Astrocyte of the hippocampus (primary cell): ENCODE measurements around the gene BICDL2.
"Not testable (repeated sequence)": the region's sequence is repeated elsewhere in the genome, so short reads cannot be mapped to it uniquely, and the experiment has no call there.

Experiments used
- DNase-seq: peaks from one replicate; pipeline ENCODE4 v3.0.0; 2011; ENCODE audit warnings: low read depth, low spot score

BICDL2 gene, protein sequence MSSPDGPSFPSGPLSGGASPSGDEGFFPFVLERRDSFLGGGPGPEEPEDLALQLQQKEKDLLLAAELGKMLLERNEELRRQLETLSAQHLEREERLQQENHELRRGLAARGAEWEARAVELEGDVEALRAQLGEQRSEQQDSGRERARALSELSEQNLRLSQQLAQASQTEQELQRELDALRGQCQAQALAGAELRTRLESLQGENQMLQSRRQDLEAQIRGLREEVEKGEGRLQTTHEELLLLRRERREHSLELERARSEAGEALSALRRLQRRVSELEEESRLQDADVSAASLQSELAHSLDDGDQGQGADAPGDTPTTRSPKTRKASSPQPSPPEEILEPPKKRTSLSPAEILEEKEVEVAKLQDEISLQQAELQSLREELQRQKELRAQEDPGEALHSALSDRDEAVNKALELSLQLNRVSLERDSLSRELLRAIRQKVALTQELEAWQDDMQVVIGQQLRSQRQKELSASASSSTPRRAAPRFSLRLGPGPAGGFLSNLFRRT

DNA sequence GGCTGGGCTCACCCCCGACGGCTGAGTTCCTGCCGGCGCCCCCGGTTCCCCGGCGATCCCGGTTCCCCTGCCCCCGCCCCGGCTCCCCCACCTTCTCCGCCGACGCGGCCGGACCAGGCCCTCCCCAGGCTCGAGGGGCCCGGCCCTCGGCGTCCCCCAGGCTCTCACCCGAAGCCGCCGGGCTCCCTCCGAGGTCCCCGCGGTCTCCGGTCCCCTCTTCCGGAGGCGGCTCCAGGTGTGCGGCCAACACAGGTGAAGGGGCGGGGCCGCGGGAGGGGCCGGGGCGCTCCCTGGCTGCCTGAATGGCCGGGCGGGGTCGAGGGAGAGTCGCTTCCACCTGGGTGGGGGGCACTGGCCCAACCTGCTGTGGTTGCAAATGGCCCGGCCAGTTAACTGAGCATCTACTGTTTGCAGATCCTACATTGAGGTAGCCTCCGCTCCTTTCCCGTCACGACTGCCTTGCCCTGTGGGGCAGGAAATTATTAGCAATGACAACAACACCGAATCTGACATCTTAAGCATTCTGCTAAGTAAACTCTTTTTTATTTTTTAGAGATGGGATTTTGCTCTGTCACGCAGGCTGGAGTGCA lies at the start of gene BICDL2:
Gene BICDL2 (minus strand): TSS at position 219 of the 590 bp plus-strand sequence. CDS start 1,448 bp downstream, outside the sequence.
- no peak for DNase-seq

DNA sequence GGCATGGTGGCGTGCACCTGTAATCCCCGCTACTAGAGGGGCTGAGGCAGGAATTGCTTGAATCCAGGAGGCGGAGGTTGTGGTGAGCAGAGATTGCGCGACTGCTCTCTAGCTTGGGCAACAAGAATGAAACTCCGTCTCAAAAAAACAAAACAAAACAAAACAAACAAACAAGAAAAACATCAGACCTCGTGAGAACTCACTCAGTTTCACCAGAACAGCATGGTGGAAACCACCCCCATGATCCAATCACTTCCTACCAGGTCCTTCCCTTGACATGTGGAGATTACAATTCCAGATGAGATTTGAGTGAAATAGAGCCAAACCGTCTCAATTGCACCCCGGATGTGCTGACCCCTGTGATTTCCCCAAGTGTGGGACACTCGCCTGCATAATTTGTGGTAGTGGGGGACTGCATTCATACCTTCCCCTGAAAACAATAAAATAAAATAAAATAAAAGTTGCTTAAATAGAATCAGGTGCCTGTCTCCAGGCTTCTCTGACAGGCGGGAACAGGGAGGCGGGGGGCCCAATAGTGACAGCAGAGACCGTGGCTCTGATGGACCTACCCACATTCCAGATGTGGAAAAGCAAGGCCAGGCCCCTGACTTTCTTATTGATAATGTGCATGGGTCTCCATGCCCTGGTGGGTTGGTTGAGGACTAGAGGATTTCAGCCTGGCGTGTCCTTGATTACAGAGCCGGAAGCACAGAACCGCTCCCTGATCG lies 49.3 kb upstream of the BICDL2 start:
- no peak for DNase-seq

DNA sequence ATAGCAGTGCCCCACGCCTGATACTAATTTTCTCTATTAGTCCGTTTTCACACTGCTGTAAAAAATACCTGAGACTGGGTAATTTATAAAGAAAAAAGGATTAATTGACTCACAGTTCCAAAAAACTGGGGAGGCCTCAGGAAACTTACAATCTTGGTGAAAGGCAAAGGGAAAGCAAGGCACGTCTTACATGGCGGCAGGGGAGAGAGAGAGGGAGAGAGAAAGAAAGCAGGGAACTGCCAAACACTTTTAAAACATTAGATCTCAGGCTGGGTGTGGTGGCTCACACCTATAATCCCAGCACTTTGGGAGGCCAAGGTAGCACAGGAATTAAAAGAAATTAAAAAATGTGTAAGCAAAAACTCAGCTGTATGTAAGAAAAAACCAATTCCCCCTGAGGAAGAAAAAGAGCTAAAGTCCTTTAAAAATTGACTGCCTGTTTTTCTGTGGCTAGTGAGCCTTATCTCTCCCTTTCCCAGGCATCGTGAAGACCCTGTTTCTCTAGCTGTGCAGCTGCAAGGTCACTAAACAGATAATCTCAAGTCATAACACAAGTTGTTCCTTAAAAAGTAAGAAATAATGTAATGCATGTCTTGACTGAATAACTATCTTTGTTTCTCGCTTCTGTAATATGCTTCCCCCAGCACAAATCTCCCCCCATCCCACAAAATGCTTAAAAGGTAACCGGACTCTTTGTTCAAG lies 48.4 kb upstream of the BICDL2 start:
- no peak for DNase-seq

DNA sequence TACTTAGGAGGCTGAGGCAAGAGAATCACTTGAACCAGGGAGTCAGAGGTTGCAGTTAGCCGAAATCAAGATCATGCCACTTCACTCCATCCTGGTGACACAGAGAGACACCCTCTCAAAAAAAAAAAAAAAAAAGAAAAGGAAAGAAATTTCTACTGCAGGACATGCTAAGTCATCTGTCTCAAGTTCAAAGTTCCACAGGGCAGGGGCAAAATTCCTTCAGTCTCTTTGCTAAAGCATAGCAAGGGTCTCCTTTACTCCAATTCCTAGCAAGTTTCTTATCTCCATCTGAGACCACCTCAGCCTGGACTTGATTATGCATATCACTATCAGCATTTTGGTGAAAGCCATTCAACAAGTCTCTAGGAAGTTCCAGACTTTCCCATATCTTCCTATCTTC lies 47.7 kb upstream of the BICDL2 start:
- DNase-seq = no peak

DNA sequence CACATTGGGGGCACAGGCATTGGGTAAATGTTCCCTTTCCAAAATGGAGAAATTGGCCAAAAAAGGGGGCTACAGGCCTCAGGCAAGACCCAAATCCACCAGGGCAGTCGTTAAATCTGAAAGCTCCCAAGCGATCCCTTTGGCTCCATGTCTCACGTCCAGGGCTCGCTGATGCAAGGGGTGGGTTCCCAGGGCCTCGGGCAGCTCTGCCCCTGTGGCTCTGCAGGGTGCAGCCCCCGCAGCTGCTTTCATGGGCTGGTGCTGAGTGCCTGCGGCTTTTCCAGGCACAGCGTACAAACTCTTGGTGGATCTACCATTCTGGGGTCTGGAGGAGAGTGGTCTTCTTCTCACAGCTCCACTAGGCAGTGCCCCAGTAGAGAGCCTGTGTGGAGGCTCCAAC lies 46.7 kb upstream of the BICDL2 start:
- not testable (repeated sequence) for DNase-seq

DNA sequence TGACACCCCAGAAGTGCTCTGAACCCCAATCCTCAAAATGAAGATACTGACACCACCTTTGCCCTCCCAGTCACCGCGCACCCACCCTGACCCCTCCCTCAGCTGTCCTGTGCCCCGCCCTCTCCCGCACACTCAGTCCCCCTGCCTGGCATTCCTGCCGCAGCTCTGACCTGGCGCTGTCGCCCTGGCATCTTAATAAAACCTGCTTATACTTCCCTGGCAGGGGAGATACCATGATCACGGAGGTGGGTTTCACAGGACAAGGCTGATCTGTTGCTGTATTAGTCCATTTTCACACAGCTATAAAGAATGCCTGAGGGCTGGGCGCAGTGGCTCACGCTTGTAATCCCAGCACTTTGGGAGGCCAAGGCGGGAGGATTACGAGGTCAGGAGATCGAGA lies 45.2 kb upstream of the BICDL2 start:
- DNase-seq = not testable (repeated sequence)

DNA sequence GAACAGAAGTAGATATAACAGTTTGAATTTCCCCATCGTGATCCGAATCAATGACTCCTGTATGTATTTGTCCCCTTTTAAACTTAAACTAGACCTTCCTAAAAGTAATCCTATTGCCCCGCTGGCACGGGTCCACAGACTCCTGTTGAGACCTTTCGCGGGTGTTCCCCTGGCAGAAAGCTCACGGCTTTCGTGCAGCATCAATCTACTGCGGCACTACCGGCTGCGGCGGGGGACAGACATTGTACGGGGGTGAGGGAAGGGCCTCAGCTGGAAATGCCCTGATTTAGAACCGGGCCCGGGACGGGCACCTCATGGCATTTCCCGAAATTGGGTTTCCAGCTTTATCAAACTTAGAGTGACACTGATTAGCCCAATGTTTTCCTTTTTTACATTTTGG lies 43.3 kb upstream of the BICDL2 start:
- no peak for DNase-seq

DNA sequence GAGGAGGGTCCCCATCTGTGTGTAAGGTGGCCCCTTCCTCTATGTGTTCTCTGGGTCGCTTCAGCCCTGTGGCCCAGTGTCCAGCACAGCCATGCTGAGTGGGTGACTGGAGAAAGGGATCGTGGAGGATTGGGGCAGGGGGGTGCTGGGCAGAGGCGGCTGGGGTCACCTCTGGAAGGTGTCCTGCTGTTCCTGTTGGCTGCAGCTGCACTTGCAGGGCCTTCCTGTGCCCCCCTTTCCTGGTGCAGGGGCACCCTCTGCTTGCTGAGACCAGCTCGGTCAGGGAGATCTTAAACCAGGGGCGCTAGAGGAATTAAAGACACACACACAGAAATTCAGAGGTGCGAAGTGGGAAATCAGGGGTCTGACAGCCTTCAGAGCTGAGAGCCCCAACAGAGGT lies 39.8 kb upstream of the BICDL2 start:
- DNase-seq = no peak

DNA sequence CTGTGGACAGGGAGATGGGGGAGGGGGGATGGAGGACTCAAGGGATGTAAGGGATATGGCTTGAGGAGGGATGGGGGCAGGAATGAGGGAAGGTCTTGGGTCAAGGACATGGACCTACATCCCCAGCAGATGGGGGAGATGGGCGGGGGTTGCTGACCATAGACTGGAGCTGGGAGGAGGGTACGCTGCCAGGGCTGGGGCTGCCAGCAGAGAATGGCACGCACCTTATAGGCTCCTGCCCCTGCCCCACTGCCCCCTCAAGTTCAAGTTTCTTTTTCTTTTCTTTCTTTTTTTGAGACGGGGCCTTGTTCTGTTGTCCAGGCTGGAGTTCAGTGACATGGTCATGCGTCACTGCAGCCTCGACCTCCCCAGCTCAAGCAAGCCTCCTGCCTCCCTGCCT lies 39.2 kb upstream of the BICDL2 start:
- not testable (repeated sequence) for DNase-seq

DNA sequence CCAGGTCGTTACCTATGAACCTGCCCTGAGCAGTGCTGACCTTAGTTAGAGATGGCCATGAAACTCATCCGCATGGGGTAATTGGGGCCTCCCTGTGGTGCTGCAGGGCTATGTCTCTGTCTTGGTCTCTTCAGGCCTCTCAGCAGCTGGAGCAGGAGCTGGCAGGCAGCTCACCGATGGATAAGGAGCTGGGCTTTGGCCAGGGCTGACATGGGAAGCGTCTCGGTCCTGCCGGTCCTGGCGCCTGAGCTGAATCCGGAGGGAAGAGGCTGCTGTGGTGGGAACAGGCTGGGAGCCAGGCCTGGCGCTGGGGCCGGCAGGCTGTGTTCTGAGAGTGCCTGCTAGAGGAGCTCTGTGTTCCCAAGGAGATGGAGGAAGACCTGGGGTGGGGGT lies 38.8 kb upstream of the BICDL2 start:
- no peak for DNase-seq

DNA sequence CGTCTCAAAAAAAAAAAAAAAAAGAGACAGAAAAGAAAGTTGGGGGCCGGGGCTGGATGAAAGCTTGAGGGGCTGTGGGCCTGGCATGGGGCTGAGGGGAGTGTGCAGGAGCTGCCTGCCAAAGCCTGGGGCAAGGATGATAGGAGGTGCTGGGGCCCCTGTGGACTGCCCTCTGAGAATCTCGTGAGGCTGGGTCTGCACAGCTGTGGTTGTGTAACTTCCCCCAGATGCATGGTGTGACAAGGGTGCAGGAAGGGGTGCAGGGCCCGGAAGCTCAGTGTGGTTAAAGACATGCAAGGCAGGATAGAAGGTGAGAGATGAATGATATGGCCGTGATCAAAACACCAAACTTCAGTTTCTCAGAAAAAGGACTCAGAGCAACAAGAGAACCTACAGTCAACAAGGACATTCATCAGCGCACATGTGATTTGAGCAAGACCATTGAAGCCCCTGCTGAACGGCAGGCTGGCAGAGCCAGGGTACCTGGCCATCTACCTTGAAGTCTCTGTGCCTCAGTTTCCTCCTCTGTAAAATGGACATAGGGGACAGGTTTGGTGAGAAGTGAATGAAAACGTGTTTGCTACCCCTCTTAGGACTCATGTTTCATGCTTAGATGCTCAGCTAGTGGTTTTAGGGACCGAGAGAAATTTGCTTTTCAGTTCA lies 38.2 kb upstream of the BICDL2 start:
- DNase-seq = no peak

DNA sequence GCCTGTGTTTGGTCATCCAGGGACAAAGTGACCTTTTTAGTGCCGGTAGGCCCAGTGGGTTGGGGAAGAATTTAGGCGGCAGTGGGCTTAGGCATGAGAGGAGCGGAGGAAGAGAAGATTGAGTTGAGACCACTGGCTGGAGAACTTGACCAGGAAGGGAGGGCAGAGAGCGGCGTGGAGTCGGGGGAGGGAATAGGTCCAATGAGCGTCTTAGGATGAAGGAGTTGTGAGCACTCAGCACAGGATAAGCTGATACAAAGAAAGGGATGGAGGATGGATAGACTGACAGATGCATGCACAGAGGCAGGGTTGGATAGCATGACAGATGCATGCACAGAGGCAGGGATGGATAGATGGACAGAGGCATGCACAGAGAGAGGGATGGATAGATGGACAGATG lies 36.7 kb upstream of the BICDL2 start:
- DNase-seq = no peak

DNA sequence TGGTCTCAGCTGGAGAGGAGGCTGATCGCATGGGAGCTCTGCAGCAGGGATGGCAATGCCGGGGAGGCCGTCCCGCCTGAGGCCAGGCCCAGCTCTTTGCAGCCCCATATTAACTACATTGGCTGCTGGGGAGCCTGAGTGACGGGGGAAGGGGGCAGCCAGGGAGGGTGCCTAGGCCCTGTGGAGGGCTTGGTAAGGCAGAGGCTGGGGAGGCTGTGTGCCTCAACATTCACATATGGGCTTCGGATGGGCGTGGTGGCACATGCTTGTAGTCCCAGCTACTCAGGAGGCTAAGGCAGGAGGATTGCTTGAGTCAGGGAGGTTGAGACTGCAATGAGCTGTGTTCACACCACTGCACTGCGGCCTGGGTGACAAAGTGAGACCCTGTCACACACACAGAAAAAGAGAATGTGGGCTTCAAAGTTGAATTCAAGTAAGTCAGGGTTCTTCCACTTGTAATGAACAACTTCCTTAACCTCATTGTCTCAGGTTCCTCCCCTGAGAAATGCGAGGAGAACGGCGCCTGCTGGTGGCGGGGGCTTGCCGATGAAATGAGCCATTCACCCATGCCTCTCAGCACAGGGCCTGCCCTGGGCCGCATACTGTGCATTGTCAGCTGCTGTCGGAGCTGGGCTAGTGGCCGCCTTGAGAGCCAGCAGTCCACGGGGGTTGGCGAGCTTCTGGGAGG lies 36.0 kb upstream of the BICDL2 start:
- DNase-seq = not testable (repeated sequence)

DNA sequence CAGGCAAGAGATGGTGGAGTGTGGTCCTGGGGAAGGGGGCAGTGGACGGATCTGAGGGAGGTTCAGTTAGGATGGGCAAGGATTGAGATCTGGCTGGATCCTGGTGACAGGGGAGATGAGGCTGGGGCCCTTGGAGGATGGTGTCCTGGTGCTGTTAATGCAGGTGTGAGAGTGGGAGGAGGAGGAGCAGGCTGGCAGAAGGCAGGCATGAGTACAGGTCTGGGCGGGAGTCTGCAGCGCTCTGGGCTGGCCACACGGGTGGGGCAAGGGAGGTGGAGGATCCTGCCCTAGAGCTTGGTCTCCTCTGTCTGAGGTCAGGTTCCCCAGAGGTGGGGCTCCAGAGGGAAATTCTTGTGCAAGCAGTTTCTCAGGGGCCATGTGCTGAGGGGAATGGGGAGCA lies 35.4 kb upstream of the BICDL2 start:
- not testable (repeated sequence) for DNase-seq

DNA sequence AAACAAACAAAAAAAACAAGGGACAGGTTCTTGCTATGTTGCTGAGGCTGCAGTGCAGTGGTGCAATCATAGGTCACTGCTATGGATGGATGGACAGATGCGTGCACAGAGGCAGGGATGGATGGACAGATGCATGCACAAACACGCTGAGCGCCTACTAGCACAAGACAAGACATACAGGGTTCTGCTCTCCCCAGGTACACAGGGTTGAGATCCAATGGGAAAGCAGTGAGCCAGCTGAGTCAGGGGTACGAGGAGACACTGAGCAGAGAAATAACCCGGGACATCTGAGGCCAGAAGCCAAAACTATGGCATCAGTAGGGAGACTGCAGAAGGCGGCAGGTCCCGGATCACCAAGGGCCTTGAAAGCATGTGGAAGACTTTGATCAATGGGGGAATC lies 34.9 kb upstream of the BICDL2 start:
- no peak for DNase-seq

DNA sequence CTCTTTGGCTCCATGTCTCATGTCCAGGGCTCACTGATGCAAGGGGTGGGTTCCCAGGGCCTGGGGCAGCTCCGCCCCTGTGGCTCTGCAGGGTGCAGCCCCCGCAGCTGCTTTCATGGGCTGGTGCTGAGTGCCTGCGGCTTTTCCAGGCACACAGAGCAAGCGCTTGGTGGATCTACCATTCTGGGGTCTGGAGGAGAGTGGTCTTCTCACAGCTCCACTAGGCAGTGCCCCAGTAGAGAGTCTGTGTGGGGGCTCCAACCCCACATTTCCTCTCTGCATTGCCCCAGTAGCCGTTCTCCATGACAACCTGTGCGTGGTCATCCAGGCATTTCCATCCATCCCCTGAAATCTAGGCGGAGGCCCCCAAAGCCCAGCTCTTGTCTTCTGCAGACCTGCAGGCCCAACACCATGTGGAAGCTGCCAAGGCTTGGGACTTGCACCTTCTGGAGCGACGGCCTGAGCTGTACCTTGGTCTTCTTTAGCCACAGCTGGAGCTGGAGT lies 33.9 kb upstream of the BICDL2 start:
- no peak for DNase-seq

DNA sequence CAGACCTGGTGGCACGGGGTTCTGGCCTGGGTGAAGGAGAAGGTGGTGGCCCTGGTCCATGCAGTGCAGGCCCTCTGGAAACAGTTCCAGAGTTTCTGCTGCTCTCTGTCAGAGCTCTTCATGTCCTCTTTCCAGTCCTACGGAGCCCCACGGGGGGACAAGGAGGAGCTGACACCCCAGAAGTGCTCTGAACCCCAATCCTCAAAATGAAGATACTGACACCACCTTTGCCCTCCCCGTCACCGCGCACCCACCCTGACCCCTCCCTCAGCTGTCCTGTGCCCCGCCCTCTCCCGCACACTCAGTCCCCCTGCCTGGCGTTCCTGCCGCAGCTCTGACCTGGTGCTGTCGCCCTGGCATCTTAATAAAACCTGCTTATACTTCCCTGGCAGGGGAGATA lies 32.4 kb upstream of the BICDL2 start:
- DNase-seq = not testable (repeated sequence)

DNA sequence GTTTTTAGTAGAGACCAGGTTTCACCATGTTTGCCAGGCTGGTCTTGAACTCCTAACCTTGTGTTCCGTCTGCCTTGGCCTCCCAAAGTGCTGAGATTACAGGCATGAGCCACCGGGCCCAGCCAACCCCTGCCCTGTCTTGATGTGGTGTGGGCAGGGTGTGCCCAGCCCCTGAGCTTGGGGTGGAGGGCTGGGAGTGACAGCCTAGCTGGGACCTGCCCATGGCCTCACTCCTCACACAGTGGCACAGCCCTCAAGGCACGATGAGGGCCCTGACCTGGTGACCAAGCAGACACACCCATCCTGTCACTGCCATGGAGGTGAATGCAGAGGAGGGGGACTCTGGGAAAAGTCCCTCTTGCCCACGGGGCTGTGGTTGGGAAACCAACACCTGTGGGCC lies 31.7 kb upstream of the BICDL2 start:
- no peak for DNase-seq

DNA sequence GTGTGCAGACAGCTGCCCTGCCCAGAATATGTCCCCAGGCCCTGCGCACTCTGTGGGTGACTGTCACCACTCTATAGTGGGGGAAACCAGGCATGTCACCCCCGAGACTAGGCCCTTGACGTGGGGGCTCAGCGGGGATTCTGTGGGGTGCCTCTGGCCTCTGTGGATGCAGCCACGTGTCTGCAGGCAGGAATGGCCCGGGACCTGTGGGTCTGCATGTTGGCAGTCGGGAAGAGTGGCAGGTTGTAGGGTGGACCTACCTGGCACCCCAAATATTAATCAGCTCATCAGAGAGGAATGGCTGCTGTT lies 29.6 kb upstream of the BICDL2 start:
- DNase-seq = no peak

DNA sequence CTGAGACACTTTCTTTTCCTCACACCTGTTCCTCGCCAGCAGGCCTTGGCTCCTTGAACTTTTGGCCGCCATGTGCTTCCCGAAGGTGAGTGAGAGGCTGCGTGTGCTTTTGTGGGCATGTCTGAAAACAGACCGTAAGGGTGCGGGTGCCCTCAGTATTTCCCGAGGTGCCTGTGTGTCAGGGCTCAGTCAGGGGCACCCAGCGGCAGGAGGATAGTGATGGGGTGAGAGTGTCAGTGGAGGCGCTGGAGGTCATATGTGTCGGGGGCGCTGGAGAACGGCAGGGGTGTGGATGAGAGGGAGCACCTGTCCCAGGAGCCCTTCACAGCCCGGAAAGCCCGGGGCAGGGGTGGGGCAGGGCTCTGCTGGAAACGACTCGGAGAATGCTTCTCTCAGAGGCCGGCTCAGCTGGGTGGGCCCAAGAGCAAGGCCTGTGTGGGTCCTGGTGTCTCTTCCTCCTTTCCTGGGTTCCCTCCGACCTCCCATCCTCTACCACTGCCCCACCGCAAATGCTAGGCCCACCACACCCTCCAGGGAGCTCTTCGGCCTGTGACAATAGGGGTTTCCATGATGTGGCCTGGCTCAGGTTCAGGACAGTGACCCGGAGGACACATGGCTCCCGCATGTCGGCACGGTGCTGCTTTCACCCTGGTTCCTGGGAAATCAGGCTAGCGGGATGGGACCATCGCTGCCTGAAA lies 29.1 kb upstream of the BICDL2 start:
- DNase-seq = no peak
